Spleen (tissue), 11 donors: ENCODE measurements around the gene TMEM131. TPM values are rescaled to one million over a fixed set of nuclear protein-coding genes. Genes with fewer than 3 reads are reported as not detected.

Source experiments
- DNase-seq: peaks from one replicate; pipeline ENCODE4 v3.0.0-alpha.2; 2020
- H3K27ac ChIP-seq, 8 donors: fragments of 200-600 bp; sonication (generic) in 7 of 8; 1 replicate in 4 of 8; 2 replicates in 4 of 8; pipeline versions ENCODE4 v1.5.0 to v1.8.0; 2016 to 2021; ENCODE audit warnings: inconsistent platforms in 4 of 8, mild to moderate bottlenecking in 4 of 8, moderate library complexity in 1 of 8
- H3K27me3 ChIP-seq, 7 donors: fragments of 200-600 bp; sonication (generic) in 6 of 7; replicated peaks in 1 of 7; 1 replicate in 4 of 7; 2 replicates in 3 of 7; pipeline versions ENCODE4 v1.5.0 to v1.8.0; 2016 to 2021; ENCODE audit warnings: inconsistent platforms in 3 of 7, mild to moderate bottlenecking in 1 of 7
- H3K36me3 ChIP-seq, 6 donors: fragments of 200-600 bp; sonication (generic) in 5 of 6; 1 replicate in 4 of 6; 2 replicates in 2 of 6; pipeline versions ENCODE4 v1.5.0 to v1.8.0; 2016 to 2021; ENCODE audit warnings: inconsistent platforms in 2 of 6
- H3K4me1 ChIP-seq, 6 donors: fragments of 200-600 bp; sonication (generic) in 5 of 6; 1 replicate in 3 of 6; 2 replicates in 3 of 6; pipeline versions ENCODE4 v1.5.0 to v1.8.0; 2016 to 2021; ENCODE audit warnings: inconsistent platforms in 3 of 6
- H3K4me3 ChIP-seq, 8 donors: fragments of 200-600 bp; sonication (generic) in 7 of 8; 1 replicate in 4 of 8; 2 replicates in 4 of 8; pipeline versions ENCODE4 v1.5.0 to v1.8.0; 2016 to 2021; ENCODE audit warnings: inconsistent platforms in 4 of 8, mild to moderate bottlenecking in 4 of 8, moderate library complexity in 2 of 8
- H3K9me3 ChIP-seq, 8 donors: fragments of 200-600 bp; sonication (generic) in 7 of 8; 1 replicate in 4 of 8; 2 replicates in 4 of 8; pipeline versions ENCODE4 v1.5.0 to v1.8.0; 2016 to 2021; ENCODE audit warnings: inconsistent platforms in 4 of 8
- POLR2A ChIP-seq, 3 donors: fragments of 450-650 bp; IDR thresholded peaks; one replicate each; pipeline ENCODE4 v1.5.1; 2017; ENCODE audit warnings: antibody characterized with exemption in 3 of 3, mild to moderate bottlenecking in 1 of 3
- POLR2AphosphoS5 ChIP-seq, 3 donors: sonication (generic); formaldehyde crosslinking; IDR thresholded peaks; one replicate each; pipeline ENCODE4 v1.5.1; 2017; ENCODE audit warnings: antibody characterized with exemption in 3 of 3
- WGBS, 5 donors: extraction: QIAGEN DNeasy Blood & Tissue Kit in 3 of 5; methylation state at CpG; one replicate each; pipeline versions ENCODE4 v1.1.5 to v1.1.7; 2013 to 2018; 5-methylcytosine and 5-hydroxymethylcytosine counted together
- intact Hi-C: fragments of 100-400 bp; cut with DNase I; formaldehyde crosslinking; loops from one replicate; pipeline ENCODE4 v1.15.0; 2023; ENCODE audit warnings: low total_unique reads
- polyA plus RNA-seq, 3 donors: library from polyadenylated mRNA; stranded (reverse); fragments of 200-250 nt; gene quantifications; one replicate each; pipeline ENCODE4 v1.2.1, GENCODE V29; 2013
- total RNA-seq, 7 donors: library from RNA; depleted of rRNA in 3 of 7; stranded (reverse); fragments of >200 nt in 3 of 7; fragmentation: NEBNext Ultra II Directional in 4 of 7; extraction: Animal tissue kit (Norgen Biotek cat#: 25700) in 4 of 7; gene quantifications; one replicate each; pipeline versions ENCODE4 v1.1.0 to v1.2.1, GENCODE V29; 2016 to 2021
- TF ChIP-seq, protein P1 (sequence below), 11 experiments: fragments of 200-600 bp in 7 of 11; fragments of 450-650 bp in 4 of 11; sonication (generic) in 4 of 11; IDR thresholded peaks in 8 of 11; conservative IDR thresholded peaks in 3 of 11; 1 replicate in 7 of 11; 2 replicates in 4 of 11; pipeline versions ENCODE4 v1.4.0 to v1.8.0; 2016 to 2021; ENCODE audit warnings: antibody characterized with exemption in 11 of 11, inconsistent platforms in 4 of 11, mild to moderate bottlenecking in 1 of 11
- donor health status: healthy with polysubstance abuse.
- donor health status: DM: no; HTN: no; CAD: no; lungs with moderate emphysema.
- donor health status: DM: no; HTN: no; CAD: no.
- donor health status: Bipolar disorder and iron deficiency.
- donor health status: healthy.
- donor health status: DM: no; HTN: no; CAD: no.
- donor health status: DM: yes; HTN: yes; CAD: no.

Gene TMEM131
- total and polyA plus RNA-seq, 10 donors, result 9.2 to 74.0 (median 61.6) TPM

- Histone ChIP-seq H3K9me3 (no peaks in the 10 kb centered on the region), H3K27ac (peak overlapping the region in 7 of 8 donors; percentile 2 to 90 (median 66)), H3K4me1 (peaks cover 0 to 91% (median 43%) of the 10 kb centered on the region in 6 donors), H3K36me3 (no peaks in the 10 kb centered on the region), H3K4me3 (peak overlapping the region in 4 of 8 donors; percentile 13 to 70 (median 22)), H3K27me3 (no peaks in the 10 kb centered on the region)
- no peak for DNase-seq
- 32 to 77% (median 65%) methylated on average over 2 to 3 of the region's 3 CpGs for WGBS, 5 donors
- intact Hi-C loops, result no loop called here
- TF ChIP-seq, protein P1, sequence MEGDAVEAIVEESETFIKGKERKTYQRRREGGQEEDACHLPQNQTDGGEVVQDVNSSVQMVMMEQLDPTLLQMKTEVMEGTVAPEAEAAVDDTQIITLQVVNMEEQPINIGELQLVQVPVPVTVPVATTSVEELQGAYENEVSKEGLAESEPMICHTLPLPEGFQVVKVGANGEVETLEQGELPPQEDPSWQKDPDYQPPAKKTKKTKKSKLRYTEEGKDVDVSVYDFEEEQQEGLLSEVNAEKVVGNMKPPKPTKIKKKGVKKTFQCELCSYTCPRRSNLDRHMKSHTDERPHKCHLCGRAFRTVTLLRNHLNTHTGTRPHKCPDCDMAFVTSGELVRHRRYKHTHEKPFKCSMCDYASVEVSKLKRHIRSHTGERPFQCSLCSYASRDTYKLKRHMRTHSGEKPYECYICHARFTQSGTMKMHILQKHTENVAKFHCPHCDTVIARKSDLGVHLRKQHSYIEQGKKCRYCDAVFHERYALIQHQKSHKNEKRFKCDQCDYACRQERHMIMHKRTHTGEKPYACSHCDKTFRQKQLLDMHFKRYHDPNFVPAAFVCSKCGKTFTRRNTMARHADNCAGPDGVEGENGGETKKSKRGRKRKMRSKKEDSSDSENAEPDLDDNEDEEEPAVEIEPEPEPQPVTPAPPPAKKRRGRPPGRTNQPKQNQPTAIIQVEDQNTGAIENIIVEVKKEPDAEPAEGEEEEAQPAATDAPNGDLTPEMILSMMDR (IDR thresholded peaks at IDR 0.05 in 8 of 11, conservative IDR thresholded peaks at IDR 0.05 in 3 of 11), result no peak
- no peak for TF ChIP-seq POLR2A (IDR thresholded peaks at IDR 0.05)
- no peak for TF ChIP-seq POLR2AphosphoS5 (IDR thresholded peaks at IDR 0.05)
These were observed 278.1 kb downstream of the TMEM131 start for GRCh38 chr2:97717613-97717995.

DNA sequence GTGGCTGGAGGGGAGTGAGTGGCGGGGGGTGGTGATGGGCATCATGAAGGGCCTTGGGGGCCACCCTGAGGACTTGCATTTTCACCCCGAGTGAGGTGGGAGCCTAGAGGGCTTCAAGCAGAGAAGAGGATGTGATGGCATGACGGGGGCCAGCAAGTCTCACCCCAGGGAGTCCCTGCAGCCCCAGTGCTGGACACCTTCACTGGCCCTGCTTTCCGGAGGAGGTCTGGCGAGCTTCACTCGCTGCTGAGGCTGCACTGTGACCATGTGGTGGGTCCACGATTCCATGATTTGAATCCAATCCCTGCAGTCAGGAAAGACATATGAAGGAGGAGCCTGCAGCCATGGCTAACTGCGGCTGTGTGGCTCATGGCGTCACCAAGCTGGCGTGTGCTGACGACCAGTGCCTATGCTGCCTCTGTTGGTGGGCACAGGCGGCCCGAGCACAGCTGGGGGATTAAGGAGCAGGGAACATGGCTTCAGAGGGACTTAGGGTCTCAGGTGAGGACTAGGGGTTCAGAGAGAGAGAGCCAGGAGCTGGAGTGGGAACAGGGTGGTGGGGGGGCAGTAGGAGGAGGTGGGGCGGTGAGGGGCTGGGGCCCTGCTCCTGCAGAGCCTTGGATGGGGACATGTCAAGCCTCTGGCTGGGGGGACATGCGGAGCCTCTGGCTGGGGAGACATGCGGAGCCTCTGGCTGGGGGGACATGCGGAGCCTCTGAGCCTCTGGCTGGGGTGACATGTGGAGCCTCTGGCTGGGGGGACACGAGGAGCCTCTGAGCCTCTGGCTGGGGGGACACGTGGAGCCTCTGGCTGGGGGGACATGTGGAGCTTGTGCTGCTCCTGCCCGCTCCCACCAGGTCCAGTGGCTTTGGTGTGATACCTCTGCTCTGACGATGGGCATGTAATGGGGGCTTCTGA is 278.8 kb downstream of the TMEM131 start:
- Histone ChIP-seq H3K4me3 (peak overlapping the region in 4 of 8 donors; percentile 2 to 70 (median 19)), H3K27me3 (no peaks in the 10 kb centered on the region), H3K9me3 (no peaks in the 10 kb centered on the region), H3K36me3 (no peaks in the 10 kb centered on the region), H3K27ac (peak overlapping the region in 5 of 8 donors; percentile 39 to 90 (median 79)), H3K4me1 (peaks cover 0 to 91% (median 44%) of the 10 kb centered on the region in 6 donors)
- DNase-seq, result peak; percentile 67
- intact Hi-C loops, result no loop called here
- whole genome bisulfite sequencing, 5 donors, result 80 to 88% (median 86%) methylated on average over 20 to 21 of the region's 21 CpGs
- TF ChIP-seq POLR2A (IDR thresholded peaks at IDR 0.05) (no peak), POLR2AphosphoS5 (IDR thresholded peaks at IDR 0.05) (no peak)
- TF ChIP-seq, protein P1 (IDR thresholded peaks at IDR 0.05 in 8 of 11, conservative IDR thresholded peaks at IDR 0.05 in 3 of 11), result no peak

- intact Hi-C loops, result no loop called here
- WGBS, 5 donors, result 74 to 91% (median 82%) methylated on average over 9 of the region's 9 CpGs
- Histone ChIP-seq H3K9me3 (no peaks in the 10 kb centered on the region), H3K27ac (peak overlapping the region in 4 of 8 donors; percentile 66 to 90 (median 80)), H3K4me1 (peaks cover 0 to 89% (median 43%) of the 10 kb centered on the region in 6 donors), H3K27me3 (no peaks in the 10 kb centered on the region), H3K36me3 (no peaks in the 10 kb centered on the region), H3K4me3 (peak overlapping the region in 2 of 8 donors; percentile 40 to 70)
- peak; percentile 73 for DNase-seq
- TF ChIP-seq POLR2A (IDR thresholded peaks at IDR 0.05), result no peak
- TF ChIP-seq, protein P1 (IDR thresholded peaks at IDR 0.05 in 8 of 11, conservative IDR thresholded peaks at IDR 0.05 in 3 of 11), result no peak
- TF ChIP-seq POLR2AphosphoS5 (IDR thresholded peaks at IDR 0.05), result no peak
These were observed 279.6 kb downstream of the TMEM131 start for GRCh38 chr2:97715951-97716694.
